Activated T-helper 1 cell treated with Interleukin-2 at 50 U/mL for 16 hours (primary cell): ENCODE results near the gene MRPS6.
A peak's percentile ranks its signal among the peaks of the same experiment; 100 is the strongest.

ENCODE experiments used
- DNase-seq: peaks from one replicate; pipeline ENCODE4 v3.0.0-alpha.2; 2020; ENCODE audit warnings: low read depth

The MRPS6 gene

GRCh38 chr21:34071683-34072082 lies 1.7 kb upstream of the MRPS6 start:
- DNase-seq: no peak

GRCh38 chr21:34072145-34073031 lies 990 bp upstream of the MRPS6 start:
- DNase-seq: no peak

GRCh38 chr21:34073749-34074282 lies 438 bp downstream of the MRPS6 start:
- peak; percentile 39 for DNase-seq

GRCh38 chr21:34074283-34075090 lies 1.1 kb downstream of the MRPS6 start:
- DNase-seq: no peak

GRCh38 chr21:34075091-34075425 lies 1.7 kb downstream of the MRPS6 start:
- DNase-seq: no peak

- no peak for DNase-seq
Measured at GRCh38 chr21:34075760-34076660, 2.6 kb downstream of the MRPS6 start.

GRCh38 chr21:34076835-34077234 lies 3.5 kb downstream of the MRPS6 start:
- DNase-seq: no peak

GRCh38 chr21:34077888-34078287 lies 4.5 kb downstream of the MRPS6 start:
- no peak for DNase-seq

- no peak for DNase-seq
Measured at GRCh38 chr21:34078915-34079314, 5.5 kb downstream of the MRPS6 start.

GRCh38 chr21:34080710-34081109 lies 7.3 kb downstream of the MRPS6 start:
- DNase-seq: no peak

GRCh38 chr21:34082769-34083168 lies 9.4 kb downstream of the MRPS6 start:
- no peak for DNase-seq

- DNase-seq: no peak
Measured at GRCh38 chr21:34083357-34083756, 10.0 kb downstream of the MRPS6 start.

- no peak for DNase-seq
Measured at GRCh38 chr21:34085129-34085528, 11.8 kb downstream of the MRPS6 start.

GRCh38 chr21:34086887-34087306 lies 13.5 kb downstream of the MRPS6 start:
- DNase-seq: no peak

- DNase-seq: no peak
Measured at GRCh38 chr21:34088752-34089151, 15.4 kb downstream of the MRPS6 start.

- DNase-seq: no peak
Measured at GRCh38 chr21:34091032-34091431, 17.7 kb downstream of the MRPS6 start.

- DNase-seq: no peak
Measured at GRCh38 chr21:34091607-34092006, 18.2 kb downstream of the MRPS6 start.

- no peak for DNase-seq
Measured at GRCh38 chr21:34092262-34092921, 19.0 kb downstream of the MRPS6 start.

- DNase-seq: no peak
Measured at GRCh38 chr21:34093083-34093482, 19.7 kb downstream of the MRPS6 start.

GRCh38 chr21:34094949-34095348 lies 21.6 kb downstream of the MRPS6 start:
- DNase-seq: no peak

- DNase-seq: no peak
Measured at GRCh38 chr21:34097442-34097841, 24.1 kb downstream of the MRPS6 start.
